GM10266 (cell line): Measurements from ENCODE around the gene HABP4.

Experiments
- DNase-seq: peaks from one replicate; pipeline ENCODE4 v3.0.0; 2012; ENCODE audit errors: extremely low spot score
- TF ChIP-seq, protein P1 (sequence below): IDR thresholded peaks from 2 replicates; pipeline ENCODE4 v1.5.1; 2012; ENCODE audit warnings: mild to moderate bottlenecking, low read depth; ENCODE audit not compliant: control insufficient read depth, insufficient read depth; ENCODE audit errors: missing control alignments

The HABP4 gene

DNA sequence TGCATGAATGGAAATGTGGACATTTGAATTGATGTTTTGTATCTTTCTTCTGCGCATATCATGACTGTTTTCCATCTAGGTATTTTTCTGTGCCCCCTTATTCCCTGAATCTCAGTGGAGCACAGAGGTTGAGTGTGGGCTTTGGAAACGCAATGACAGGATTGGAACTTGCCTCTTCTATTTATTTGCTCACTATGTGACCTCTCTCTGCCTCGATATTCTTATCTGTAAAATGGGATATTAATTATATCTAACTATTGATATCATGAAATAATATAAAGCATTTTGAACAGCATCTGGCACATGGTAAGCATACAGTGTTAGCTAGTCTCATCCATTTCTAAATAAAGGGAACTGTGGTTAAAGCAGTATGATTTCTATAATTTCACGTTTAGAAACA is 26.0 kb downstream of the HABP4 start:
- DNase-seq: no peak
- TF ChIP-seq, protein P1, sequence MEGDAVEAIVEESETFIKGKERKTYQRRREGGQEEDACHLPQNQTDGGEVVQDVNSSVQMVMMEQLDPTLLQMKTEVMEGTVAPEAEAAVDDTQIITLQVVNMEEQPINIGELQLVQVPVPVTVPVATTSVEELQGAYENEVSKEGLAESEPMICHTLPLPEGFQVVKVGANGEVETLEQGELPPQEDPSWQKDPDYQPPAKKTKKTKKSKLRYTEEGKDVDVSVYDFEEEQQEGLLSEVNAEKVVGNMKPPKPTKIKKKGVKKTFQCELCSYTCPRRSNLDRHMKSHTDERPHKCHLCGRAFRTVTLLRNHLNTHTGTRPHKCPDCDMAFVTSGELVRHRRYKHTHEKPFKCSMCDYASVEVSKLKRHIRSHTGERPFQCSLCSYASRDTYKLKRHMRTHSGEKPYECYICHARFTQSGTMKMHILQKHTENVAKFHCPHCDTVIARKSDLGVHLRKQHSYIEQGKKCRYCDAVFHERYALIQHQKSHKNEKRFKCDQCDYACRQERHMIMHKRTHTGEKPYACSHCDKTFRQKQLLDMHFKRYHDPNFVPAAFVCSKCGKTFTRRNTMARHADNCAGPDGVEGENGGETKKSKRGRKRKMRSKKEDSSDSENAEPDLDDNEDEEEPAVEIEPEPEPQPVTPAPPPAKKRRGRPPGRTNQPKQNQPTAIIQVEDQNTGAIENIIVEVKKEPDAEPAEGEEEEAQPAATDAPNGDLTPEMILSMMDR: no peak

- TF ChIP-seq, protein P1: no peak
- DNase-seq: no peak
Observed at GRCh38 chr9:96476591-96476990, 26.6 kb downstream of the HABP4 start.

DNA sequence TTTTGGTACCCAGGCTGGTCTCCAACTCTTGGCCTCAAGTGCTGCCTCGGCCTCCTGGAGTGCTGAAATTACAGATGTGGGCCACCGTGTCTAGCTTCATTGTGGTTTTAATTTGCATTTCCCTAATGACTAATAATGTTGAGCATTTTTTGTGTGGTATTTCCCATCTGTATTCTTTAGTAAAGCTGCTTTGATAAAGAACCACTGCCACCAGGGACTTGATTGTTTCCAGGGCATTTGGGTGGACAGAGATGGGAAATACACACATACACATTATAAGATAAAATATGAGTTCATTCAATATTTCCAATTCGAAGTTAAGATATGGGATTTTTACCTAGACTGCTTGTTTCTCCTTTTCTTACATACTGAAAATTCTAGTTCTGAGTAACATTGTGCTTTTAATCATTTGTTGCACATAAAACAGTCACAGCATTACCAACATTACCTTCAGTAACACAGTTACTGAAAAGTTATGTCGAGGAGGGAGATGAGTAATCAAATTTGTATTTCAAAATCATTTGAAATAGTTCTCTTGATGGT is 28.9 kb downstream of the HABP4 start:
- no peak for DNase-seq
- TF ChIP-seq, protein P1: no peak

GRCh38 chr9:96480736-96481135 is 30.8 kb downstream of the HABP4 start:
- TF ChIP-seq, protein P1: no peak
- no peak for DNase-seq

- TF ChIP-seq, protein P1: no peak
Observed at GRCh38 chr9:96482476-96482875, 32.5 kb downstream of the HABP4 start.

GRCh38 chr9:96483197-96483596 is 33.2 kb downstream of the HABP4 start:
- TF ChIP-seq, protein P1: no peak
- DNase-seq: no peak

More at GRCh38 chr9:96482476-96482875, 32.5 kb downstream of the HABP4 start:
- DNase-seq: no peak

GRCh38 chr9:96483733-96484390 is 33.9 kb downstream of the HABP4 start:
- TF ChIP-seq, protein P1: no peak
- DNase-seq: no peak
